Measurements from ENCODE around the gene FLRT2.

Gene FLRT2

DNA sequence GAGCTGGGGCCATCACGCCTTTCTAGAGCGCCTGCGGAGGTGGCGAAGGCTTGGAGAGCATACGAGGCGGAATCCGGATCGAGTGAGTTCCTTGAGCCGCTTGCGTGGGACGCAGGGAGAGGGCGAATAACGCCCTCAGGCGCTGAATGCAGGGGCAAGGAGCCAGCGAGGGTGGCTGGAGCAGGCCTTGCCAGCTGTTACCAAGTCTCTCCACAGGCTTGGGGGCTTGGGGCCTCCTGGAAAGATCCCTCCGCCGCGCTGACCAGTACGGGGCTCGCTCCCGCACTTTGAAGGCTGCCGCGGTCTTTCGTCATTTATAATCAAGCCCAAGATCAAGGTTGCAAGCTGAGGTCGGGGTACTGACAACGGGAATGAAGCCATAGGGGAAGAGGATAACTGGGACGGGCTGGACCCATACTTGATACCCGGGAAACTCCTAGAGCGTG is 1.2 kb downstream of the FLRT2 start:
- peak; percentile 79 for DNase-seq

DNA sequence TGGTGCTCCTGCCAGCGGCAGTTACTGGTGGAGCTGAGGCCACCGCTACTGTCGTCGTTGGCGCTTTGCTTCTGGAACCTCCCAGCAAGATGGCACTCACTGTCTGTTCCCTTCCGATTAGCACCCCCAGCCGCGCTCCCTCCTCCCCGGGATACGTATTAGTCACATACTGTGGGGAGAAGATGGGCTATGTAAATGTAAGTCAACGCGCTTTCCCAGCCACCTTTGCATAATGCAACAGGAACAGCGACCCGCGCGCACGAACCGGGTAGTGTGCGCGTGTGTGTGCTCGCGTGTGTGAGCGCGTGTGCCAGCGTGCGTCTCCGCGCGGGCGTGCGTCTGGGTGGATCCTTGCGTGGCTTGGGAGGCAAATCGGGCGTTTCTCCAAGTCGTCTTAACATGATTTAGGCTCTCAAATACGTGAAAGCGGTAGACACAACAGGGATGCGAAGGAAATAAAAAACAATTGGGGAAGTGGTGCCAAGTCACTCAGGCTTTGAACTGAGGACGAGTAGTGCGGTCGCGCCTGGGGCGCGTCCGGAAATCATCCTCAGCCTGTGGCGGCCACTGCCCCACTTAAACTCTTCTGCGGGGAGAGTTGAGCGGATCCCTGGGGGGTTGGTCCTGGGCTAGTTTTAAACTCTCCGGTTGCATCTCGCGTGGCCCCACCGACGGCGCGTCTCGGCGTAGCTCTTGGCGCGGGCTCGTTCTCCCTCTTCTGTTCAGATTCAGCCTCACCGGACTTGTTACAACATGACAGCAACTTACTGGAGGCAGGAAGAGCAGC is 1.8 kb downstream of the FLRT2 start:
- DNase-seq = peak; percentile 81

DNA sequence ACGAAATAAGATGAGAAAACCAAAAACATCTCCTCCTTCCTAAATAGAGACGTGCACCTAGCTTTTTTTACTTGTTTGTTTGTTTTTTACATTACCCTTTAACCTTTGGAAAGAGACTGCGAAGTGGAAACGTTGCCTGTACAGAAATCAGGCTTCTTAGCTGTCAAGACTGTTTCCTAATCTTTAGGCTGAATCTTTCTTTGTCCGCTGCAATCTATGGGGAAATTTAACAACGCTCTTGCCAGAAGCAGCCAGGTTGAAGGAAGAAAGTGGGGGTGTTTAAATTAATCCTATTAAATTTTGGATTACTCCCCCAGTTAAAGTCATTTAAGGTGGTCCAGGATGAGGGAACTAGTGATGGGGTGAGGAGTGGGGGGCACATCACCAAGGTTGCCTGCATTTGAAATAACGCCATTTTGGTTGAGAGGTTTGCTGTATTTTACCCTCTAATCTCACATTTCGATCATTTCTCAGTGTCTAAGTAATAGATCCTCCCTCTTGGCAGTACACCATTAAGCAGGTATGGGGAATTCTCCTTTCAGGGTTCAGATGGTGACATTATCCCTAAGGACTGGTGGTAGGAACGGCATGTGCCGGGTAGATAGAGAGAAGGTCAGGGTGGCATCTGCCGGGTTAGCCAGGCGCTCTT is 2.6 kb downstream of the FLRT2 start:
- DNase-seq = no peak

DNA sequence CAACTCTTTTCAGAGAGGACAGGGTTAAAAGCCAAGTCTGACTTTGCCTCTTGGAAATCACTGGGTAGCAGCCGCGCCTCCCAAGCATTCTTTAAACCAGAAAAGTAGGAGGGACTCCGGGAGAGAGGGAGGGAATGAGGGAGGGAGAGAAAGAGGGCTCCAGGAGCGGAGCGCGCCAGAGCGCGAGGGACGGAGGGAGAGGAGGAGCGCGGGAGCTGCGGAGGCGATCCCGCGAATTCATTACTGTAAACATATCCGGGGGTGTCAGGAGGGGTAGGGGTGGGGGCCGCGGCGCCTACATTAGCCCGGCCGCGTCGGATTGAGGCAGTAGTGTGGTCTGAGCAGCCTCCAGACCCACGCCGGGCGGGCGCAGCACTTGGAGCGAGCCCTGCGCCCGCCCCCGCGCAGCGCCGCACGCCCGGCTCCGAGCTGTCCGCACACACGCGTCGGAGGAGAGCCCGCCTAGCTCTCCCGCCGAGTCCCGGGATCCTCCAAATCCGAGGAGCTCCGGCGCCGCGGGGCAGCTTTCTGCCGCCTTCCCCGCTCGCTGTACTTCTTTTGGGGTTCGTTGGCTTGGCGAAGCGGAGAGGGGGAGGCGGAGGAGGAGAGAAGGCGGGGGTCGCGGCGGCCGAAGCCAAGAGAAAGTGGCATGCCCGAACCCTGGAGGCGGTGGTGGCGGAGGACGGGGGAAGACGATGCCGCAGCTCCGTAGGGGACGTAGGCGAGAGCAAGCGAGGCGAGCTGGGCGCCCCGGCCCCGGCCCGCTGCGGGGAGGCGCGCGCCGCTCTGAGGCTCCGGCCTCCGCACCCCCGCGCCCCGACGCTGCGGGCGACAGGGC is 3.3 kb downstream of the FLRT2 start:
- peak; percentile 88 for DNase-seq

DNA sequence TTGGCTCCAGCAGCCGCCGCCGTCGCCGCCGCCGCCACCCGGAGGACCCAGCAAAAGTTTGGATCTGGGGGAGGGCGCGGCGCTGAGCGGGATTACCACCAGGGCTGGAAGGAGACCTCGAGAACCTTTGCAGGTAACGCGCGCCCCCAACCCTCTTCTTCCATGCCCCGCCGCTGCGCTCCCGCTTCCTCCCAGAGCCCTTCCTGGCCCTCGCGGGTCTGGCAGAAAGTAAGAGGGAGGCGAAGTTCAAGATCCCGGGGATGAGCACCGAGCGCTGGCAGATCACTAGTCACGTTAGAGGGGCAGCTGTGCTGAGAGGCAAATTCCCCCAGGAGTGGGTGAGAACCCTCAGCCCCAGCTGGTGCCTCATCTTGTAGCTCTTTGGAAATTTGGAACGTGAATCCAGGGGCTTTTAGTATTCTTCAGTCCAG is 3.9 kb downstream of the FLRT2 start:
- no peak for DNase-seq

DNA sequence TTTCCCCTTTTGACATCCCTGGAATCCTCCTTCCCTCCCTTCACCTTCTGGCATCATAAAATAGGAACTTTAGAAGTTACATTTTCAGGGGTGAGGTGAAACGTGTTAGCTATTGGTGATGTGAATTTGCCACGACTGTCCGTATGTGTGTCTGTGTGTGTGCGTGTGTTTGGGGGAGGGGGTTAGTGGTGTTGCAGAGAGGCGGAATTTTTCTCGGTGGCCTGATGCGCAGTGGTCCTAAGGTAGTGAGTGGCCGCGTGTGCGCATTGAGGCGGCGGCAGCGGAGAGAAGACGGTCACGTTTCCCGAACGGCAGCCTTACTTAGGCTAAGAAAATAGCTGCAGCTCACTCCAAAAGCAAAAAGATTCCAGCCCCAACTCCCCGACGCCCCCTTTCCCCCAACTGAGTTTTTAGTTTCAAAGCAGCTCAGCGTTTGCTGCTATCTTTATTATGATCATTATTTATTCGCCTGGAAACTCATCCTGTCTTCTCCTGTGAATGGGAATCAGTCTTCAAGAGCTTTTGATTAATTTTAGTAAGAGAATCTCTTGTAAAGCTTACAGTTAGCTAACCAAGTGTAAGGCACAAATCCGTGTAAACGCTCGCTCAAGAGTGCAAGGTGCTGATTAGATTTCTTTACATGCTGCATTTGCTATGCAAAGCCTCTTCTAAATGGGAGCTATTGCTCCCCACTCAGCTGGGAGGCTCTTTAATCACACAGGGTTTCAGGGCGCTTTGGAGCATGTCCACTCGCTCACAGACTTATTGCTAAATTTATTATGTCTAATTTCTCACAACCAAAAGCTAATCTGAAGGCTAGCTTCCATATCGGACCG is 4.7 kb downstream of the FLRT2 start:
- DNase-seq = no peak

DNA sequence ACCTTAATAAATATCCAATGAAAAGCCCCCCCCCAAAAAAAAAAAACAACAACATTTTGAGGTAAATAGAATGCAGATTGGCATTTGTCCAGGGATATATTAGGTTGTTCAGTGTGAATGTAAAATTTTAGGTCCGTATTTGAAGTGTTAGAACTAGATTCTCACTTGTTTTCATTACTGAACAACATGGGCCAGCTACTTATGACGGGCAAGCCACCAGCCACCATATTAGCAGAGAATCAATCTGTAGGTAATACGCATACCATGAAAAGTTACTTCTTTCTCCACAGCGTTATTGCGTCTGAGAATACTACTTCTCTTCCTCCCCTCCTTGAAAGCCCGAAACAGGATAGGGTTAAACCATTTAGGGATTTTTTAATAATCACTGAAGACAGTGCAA is 5.4 kb downstream of the FLRT2 start:
- DNase-seq = no peak

DNA sequence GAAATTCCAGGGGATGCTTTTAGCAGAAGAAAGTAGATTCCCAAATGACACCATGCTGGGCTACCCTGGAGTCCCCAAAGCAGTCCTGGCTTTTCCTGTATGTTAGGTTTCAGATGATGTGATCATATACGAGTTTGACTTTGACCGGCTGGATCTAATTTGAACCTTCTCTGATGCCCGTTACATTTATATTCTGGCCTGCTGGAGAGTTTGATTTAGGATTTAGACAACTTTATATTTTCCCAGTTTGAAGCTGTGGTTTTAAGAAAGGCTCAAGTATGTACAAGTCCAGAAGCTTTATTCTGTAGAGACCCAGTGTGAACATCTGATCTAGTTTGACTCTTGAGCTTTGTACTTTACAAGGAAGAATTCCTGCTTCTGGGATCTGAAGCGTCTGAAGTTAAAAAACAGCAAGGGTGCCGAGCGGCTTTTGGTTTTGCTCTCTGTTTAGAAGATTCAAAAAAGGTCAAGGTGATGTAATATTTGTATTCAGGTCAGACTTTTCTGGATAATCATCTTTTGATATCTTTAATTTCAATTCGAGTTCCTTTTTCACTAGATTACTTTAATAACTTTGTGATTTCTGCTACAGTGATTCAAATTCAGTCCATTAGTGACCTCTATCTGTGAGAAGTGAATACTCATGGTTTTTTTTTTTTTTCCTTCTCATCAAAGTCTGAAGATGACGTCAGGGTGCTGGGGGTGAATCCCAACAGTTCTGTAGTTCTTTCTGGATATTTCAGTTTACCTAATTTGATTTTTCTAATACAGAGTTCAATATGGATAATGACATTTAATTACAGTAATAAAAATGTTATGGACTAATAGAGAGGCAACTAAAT is 6.3 kb downstream of the FLRT2 start:
- DNase-seq = peak; percentile 53

DNA sequence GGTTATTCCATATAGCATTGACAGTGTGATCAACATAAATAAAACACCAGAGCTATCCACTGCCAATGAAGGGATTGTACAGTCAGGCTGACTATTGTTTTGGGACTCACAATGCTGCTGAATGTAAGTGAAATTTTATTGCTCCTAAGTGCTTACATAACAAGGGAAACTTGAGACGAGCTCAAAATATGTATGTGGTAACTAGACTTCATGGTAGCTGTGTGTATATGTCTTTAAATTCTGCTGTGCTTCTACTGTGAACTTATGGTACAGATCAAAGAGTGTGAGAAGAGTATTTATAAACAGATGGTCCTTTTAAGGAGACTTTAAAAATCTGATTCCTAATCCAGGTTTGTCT is 6.9 kb downstream of the FLRT2 start:
- DNase-seq = no peak

DNA sequence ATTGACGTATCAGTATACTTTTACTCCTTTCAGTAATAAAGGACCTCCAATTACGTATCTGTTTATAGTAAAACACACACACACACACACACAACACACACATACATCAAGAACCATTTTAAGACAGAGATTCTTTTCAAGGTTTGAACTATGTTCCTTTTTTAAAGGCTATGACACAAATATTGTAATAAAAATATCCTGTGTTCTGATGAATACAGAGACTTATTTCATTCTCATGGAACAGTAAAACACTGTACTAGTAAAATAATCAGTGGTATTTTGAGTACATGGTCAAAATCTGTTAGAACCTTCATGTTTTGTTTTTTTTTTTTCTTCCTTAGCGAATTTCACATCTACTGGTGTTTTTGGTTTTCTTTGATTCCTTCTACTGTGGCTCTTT is 7.6 kb downstream of the FLRT2 start:
- no peak for DNase-seq

DNA sequence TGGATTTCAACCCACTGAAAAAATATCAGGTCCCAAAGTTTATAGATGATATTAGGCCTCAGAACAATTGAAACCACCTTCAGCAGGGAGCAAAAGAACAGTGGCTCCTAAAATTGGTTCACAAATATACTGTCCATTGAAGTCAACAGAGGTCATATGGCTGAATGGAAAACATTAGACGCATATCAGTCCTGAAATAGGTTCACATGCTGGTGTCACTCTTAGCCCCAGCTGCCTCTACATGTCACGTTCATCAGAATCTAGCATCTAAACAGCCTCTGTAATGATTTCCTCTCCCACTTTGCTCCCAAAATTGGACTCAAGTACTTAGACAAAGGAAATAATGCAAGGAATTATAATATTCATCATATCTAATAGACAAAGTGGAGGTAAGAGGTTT is 8.7 kb downstream of the FLRT2 start:
- no peak for DNase-seq

DNA sequence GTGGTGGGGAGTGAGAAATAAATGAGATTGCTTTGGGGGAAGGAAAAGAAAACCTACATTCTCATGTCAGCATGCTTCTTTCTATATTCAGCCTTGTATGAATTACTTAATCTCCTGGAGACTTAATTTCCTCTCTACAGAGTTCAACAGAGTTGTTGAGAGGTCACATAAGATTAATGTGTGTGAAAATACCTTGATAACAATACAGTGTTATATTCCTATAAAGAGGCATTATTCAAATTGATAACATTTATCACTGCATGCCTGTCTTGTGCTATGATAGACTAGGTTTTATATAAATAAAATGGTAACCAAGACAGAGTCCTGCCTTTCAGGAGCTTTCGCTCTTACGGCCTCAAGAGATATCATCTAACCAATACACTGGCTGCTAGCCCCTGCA is 9.6 kb downstream of the FLRT2 start:
- DNase-seq = peak; percentile 64

DNA sequence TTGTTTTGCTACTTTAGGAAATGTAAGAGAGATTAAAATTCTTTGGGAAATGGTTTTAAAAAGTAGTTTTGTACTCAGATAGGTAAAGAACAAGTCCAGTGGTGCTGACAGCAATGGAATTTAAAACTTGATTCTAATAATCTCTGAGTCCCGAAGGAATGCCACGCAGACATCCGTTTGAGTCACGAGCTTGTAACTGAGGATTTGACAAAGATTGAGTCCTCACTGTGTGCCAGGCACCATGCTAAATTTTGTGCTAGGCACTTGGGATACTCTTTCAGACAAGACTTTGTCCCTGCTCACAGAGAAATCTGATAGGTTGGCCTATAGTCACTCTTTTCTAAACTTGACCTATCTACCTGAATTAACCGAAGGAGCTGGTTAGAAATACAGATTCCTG is 12.7 kb downstream of the FLRT2 start:
- DNase-seq = no peak

DNA sequence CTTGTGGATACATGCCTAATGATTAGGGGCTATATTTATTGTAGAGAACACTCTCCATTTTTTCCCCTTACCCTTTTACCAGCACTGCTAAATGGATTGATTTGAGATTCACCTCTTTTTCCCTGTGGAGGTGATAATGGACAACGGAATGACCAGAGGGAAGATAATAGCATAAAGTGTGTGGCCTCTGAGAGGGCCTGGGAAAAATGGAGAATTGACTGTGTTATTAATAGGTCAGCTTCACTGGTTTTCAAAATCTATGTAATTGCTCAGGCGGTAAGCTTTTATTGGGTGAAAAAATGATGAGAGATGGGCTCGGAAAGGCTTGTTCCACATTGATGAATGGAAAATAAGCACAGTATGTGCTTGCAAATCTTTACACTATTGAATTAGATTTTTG is 15.8 kb downstream of the FLRT2 start:
- no peak for DNase-seq

DNA sequence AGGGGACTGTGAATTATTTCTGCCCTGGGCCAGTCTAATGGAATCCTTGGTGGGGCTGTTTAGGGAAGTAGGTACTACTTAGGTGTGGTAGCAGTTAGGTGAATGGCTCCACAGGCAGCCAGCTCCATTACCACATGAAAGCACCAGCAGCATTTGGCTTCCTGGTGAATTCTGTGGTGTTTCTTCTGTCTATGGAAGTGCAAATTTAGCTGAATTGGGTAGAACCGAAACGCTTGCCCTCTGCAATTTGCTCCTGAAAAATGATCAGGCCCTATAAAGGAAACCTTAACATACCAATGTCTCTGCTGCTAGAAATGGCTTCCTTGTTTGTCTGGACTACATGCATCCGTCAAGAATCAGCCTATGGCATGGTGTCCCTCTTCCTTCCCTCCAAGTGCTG is 16.4 kb downstream of the FLRT2 start:
- no peak for DNase-seq

DNA sequence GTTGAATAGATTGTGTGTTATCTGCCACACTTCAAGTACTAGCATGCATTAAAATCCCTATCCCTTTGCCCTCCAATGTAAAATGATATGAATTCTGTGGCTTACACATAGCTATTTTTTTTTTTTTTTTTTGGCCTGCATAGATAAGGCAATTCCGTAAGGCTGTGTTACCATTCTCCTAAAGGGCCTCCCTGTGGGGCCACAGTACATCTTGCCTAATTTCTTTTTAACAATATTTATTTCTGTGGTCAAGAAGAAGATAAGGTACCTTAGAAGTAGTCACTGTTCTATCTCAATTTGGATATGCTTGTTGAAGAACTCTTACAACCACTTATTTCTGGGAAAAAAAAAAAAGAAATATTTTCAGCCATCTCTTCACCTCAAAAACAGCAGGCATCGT is 19.8 kb downstream of the FLRT2 start:
- no peak for DNase-seq

DNA sequence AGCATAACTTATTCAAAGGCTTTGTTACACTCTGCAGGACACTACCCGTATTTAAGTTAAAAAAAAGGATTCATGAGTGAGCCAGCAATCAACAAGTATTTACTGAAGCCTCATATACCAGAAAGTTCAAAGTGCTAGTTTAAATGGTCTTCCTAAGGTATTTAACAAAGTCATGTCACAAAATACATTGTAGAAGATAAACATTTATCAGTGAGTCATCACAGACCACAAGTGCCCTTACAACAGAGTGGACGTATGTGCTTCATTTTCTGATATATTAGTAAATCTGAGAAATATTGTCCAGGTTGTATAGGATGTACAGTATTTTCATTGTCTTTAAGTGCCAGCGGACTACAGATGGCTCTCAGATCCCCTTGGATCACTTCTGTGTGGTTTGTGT is 24.2 kb downstream of the FLRT2 start:
- no peak for DNase-seq

DNA sequence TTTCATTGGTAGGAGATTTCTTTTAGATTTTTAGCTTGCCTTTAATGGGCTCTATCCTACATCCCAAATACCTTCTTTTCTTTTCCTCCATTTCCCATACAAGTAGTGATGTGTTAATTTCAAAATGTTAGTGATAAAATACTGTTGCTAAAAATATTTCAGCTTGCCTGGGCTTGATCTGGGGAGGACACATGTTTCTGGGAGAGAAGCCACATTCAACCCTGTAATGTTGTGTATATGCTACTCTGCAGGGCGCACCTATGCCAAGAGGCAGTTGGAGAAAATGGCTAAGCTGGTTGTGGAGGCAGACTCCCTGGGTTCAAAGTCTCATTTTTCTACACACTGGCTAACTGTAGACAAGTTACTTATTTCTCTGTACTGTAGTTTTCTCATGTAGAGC is 26.3 kb downstream of the FLRT2 start:
- DNase-seq = no peak

DNA sequence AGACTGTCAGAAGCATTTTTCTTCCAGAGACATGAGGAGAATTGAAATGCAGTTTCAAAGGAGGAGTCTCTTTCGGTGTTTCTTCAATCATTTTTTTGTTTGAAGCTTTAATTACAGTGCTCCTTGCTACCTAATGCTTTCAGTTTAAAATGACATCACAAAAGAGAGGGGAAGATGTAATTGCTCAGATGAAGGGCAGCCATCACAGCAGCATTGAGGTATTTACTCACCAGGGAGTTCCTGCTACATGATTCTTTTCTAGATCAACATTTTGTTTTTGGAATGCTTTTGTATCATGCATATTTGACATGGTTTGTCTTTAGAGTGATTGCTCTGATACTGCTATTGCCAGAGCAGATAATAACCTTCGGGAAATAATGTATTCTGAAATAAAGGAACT is 28.6 kb downstream of the FLRT2 start:
- DNase-seq = no peak

DNA sequence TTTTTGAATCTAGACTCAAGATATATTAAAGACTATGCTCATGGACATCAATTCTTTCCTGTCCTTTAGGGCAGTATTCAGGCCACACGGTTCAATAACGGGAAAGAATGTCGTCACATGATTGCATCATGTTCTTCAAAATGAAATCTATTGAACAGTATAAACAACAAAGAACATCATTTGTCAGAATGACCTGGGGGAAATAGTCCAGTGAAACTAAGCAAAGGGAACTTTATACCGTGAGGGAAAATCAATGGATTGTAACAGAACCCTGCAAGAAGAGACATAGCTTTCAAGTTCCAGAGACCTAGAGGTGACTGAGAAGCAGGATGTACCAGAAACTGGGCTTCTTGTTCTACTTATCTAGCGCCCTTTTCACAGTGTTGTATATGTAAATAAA is 32.7 kb downstream of the FLRT2 start:
- DNase-seq = no peak

DNA sequence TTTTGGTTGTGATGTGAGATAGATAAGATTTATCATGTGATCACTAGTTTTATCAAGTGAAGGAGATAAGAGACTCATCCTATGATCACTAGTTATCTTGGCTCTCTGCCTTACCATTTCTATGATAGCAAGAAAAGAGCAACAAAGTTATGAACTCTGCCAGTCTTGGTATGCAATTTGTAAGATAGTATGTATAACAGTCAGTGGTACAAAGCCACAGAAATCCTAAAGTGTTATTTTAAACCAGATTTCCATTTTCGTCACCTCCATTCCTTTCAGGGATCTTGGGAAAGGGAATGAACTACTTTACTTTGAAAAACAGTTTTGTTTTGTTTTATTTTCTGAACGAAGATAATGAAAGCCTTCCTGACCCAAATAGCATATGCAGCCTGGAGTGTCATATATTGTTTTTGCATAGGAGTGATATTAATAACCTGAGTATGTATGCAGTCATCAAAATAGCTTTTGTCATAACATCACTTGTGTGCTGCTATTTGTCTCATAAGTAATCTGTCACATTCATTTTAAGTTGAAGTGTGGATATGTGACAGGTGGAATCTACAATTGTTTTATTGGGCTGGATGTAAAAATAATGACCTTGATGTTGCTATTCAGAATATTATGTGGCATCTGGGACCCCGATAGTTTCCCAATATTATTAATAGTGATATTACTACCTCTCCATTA is 35.0 kb downstream of the FLRT2 start:
- DNase-seq = no peak
